Lower lobe of right lung (tissue), 2 donors: ENCODE measurements around the gene LEPR. TPM values are rescaled to one million over a fixed set of nuclear protein-coding genes. Genes with fewer than 3 reads are reported as not detected.

Experiments used
- ATAC-seq, 2 donors: fragments of 200-7000 bp; cut with Tn5 transposase; one replicate each; pipeline ENCODE4 v1.9.1; 2020 to 2022; ENCODE audit warnings: mild to moderate bottlenecking in 2 of 2, moderate library complexity in 2 of 2
- DNase-seq: peaks from one replicate; pipeline ENCODE4 v3.0.0-alpha.2; 2020
- H3K27ac ChIP-seq: fragments of 200-600 bp; one replicate; pipeline ENCODE4 v1.8.0; 2022
- H3K27me3 ChIP-seq: fragments of 200-600 bp; one replicate; pipeline ENCODE4 v1.8.0; 2022; ENCODE audit warnings: low read depth
- H3K36me3 ChIP-seq: fragments of 200-600 bp; one replicate; pipeline ENCODE4 v1.8.0; 2022; ENCODE audit warnings: mild to moderate bottlenecking
- H3K4me1 ChIP-seq: fragments of 200-600 bp; one replicate; pipeline ENCODE4 v1.8.0; 2022
- H3K4me3 ChIP-seq: fragments of 200-600 bp; one replicate; pipeline ENCODE4 v1.8.0; 2022; ENCODE audit warnings: mild to moderate bottlenecking
- H3K9me3 ChIP-seq: fragments of 200-600 bp; one replicate; pipeline ENCODE4 v1.8.0; 2022
- CTCF ChIP-seq: fragments of 200-600 bp; IDR thresholded peaks from one replicate; pipeline ENCODE4 v1.8.0; 2022; ENCODE audit warnings: antibody characterized with exemption, mild to moderate bottlenecking
- intact Hi-C: fragments of 100-400 bp; cut with DNase I; formaldehyde crosslinking; loops from one replicate; pipeline ENCODE4 v1.11.0; 2022
- total RNA-seq: library from RNA; stranded (reverse); fragmentation: NEBNext Ultra II Directional; extraction: Animal tissue kit (Norgen Biotek cat#: 25700); gene quantifications from one replicate; pipeline ENCODE4 v1.2.1, GENCODE V29; 2021
- donor health status: DM: no; HTN: yes; CAD: no; lungs with severe emphysema.

LEPR gene
- total RNA-seq, 1 donor from 2014 or later, result 27.7 TPM

DNA sequence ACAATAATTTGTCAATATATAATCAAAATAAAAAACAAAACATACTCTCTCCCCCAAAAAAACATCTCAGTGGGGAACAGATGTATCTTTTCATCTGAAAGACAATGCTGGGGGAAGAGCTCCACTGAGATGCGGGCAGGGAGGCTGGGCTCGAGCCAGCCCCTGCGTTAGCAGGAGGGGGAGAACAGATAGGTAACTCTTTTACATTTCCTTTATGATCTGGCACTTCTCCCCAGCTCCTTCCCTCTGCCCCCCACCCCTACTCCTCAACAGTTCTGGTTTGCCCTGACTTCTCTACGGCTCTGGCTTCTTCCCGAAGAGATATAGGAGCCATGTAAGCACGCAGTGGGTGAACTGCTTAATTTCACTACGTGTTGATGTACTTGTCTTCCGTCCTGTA is 12.4 kb downstream of the LEPR start:
- intact Hi-C loops, result no loop called here
- DNase-seq (no peak), ATAC-seq (no peak)
- no peaks in the 10 kb centered on the region for H3K27me3 ChIP-seq
- no peak overlapping the region for H3K4me3 ChIP-seq
- peaks cover 55% of the 10 kb centered on the region for H3K36me3 ChIP-seq
- TF ChIP-seq CTCF, result no peak
- H3K4me1 ChIP-seq, result peaks cover 14% of the 10 kb centered on the region
- no peak overlapping the region for H3K27ac ChIP-seq
- H3K9me3 ChIP-seq, result no peaks in the 10 kb centered on the region

DNA sequence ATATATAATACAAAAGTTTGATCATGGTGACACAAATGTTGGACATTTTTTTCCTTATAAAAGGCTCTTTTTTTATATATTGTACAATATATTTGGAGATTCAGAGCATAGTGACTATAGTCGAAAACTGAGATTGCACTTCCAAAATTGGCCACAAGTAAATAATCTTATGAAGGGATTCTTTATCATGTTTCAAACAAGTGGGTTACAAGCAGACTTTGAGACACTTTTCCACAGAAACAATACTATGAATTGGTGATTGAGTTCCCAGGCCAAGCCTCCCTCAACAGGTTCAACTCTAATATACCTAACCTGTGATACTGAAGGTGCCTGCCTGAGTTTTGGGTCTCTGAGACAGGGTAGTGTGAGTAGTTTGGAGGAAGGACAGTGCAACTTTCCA is 13.8 kb downstream of the LEPR start:
- ATAC-seq (no peak), DNase-seq (no peak)
- no peak overlapping the region for H3K27ac ChIP-seq
- no peak for TF ChIP-seq CTCF
- peaks cover 45% of the 10 kb centered on the region for H3K36me3 ChIP-seq
- H3K4me1 ChIP-seq, result peaks cover 14% of the 10 kb centered on the region
- no peak overlapping the region for H3K4me3 ChIP-seq
- intact Hi-C loops, result no loop called here
- H3K9me3 ChIP-seq, result no peaks in the 10 kb centered on the region
- H3K27me3 ChIP-seq, result no peaks in the 10 kb centered on the region

DNA sequence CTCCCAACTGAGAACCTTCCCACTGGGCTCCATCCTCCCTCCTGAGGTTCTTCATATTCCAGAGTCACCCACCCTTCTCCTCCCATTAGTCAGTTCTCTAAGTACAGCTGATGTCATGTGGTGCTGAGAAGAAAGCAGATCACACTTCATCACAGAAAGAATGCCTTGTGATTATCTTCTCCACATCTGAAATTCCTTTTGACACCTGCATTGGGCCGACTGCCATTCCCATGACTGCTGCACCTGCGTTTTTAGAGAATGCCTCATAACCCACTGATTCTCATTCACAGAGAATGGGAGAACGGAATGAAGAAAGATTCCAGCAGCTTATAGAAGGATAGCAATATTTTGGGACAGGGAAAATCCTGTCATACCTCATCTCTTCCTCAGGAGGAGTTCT is 14.3 kb downstream of the LEPR start:
- Histone ChIP-seq H3K27ac (no peak overlapping the region), H3K4me1 (peaks cover 13% of the 10 kb centered on the region), H3K4me3 (no peak overlapping the region), H3K27me3 (no peaks in the 10 kb centered on the region), H3K36me3 (peaks cover 44% of the 10 kb centered on the region), H3K9me3 (no peaks in the 10 kb centered on the region)
- ATAC-seq (no peak), DNase-seq (no peak)
- no peak for TF ChIP-seq CTCF
- intact Hi-C loops, result no loop called here

DNA sequence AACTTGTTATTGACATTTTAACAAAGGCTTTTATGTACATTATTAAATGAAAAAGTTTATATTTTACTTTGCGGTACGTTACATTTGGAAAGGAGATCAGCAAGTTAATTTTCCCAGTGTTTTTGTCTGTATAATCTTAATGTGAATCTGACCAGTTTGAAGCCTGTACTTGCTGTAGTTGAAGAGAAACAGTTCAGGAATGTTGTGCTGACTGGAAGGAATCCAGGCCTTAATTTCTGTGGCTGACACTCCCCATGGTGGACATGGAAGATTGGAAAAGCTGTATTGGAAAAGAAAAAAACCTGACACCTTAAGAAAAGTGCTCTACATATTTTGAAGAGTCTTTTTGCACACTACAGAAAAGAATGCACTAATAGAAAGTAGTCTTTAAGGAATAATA is 15.5 kb downstream of the LEPR start:
- TF ChIP-seq CTCF, result no peak
- no peaks in the 10 kb centered on the region for H3K9me3 ChIP-seq
- H3K4me1 ChIP-seq, result peaks cover 1% of the 10 kb centered on the region
- H3K27me3 ChIP-seq, result no peaks in the 10 kb centered on the region
- H3K4me3 ChIP-seq, result no peak overlapping the region
- intact Hi-C loops, result no loop called here
- peak in 1 of 2 donors; percentile 44 for ATAC-seq
- no peak overlapping the region for H3K27ac ChIP-seq
- H3K36me3 ChIP-seq, result peaks cover 32% of the 10 kb centered on the region
- no peak for DNase-seq

DNA sequence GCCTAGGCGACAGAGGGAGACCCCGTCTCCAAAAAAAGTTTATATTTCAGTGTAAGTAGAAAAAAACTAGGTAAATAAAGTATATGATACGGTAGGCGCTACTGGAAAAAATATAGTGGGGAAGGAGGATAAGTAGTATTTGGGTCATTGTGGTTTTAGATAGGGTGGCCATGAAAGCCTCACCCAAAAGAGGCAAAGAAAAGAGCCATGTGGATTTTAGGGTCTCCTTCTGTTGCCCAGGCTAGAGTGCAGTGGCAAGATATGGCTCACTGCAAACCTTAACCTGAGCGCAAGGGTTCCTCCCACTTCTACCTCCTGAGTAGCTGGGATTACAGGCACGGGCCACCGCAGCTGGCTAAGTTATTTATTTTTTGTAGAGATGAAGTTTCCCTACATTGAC is 17.1 kb downstream of the LEPR start:
- TF ChIP-seq CTCF, result no peak
- H3K4me3 ChIP-seq, result no peak overlapping the region
- no peak for DNase-seq
- no peak overlapping the region for H3K27ac ChIP-seq
- intact Hi-C loops, result no loop called here
- H3K9me3 ChIP-seq, result no peaks in the 10 kb centered on the region
- ATAC-seq, result no peak
- H3K4me1 ChIP-seq, result no peaks in the 10 kb centered on the region
- H3K36me3 ChIP-seq, result peaks cover 16% of the 10 kb centered on the region
- H3K27me3 ChIP-seq, result no peaks in the 10 kb centered on the region

DNA sequence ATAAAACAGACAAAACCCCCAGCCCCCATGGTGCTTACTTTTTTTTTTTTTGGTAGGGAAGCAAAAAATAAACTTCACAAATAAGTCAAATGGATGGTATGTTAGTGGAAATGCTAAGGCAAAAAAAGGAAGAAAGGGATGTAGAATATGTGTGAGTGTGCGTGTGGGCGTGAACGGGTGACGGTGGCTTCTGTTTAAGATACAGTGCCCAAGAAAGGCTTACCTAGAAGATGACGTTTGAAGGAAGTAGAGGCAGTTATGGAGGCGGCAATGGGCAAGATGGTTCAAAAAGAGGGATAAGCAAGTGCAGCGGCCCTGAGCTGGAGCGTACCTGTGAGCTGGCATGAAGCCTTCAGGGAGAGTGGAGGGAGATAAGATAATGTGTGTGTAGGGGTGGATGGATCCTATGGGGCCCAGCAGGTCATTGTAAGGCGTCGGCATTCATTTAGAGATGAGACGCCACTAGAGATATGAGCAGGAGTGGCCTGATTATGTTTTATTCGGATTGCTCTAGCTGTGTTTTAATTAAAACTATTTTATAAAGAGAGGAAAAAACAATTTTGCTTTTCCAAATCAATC is 19.9 kb downstream of the LEPR start:
- Histone ChIP-seq H3K27ac (no peak overlapping the region), H3K27me3 (no peaks in the 10 kb centered on the region), H3K4me3 (no peak overlapping the region), H3K4me1 (no peaks in the 10 kb centered on the region), H3K9me3 (no peaks in the 10 kb centered on the region), H3K36me3 (no peaks in the 10 kb centered on the region)
- intact Hi-C loops, result no loop called here
- TF ChIP-seq CTCF, result no peak
- ATAC-seq (no peak), DNase-seq (no peak)
